ENCODE results near the gene RASGRF2.

- TF ChIP-seq MAX (IDR thresholded peaks at IDR 0.05) (no peak), TAF1 (IDR thresholded peaks at IDR 0.05; ENCODE audit: low read depth) (no peak), FOXM1 (IDR thresholded peaks at IDR 0.05; ENCODE audit: borderline replicate concordance, low read depth) (no peak), TCF12 (IDR thresholded peaks at IDR 0.05; ENCODE audit: low read depth) (no peak)
Observed at GRCh38 chr5:80964491-80964890, 4.3 kb downstream of the RASGRF2 start.

All from Ishikawa (cell line).